GM18907 (cell line): ENCODE measurements around the gene UNC93A.
"Not testable (repeated sequence)": the region's sequence is repeated elsewhere in the genome, so short reads cannot be mapped to it uniquely, and the experiment has no call there.

ENCODE experiments used
- ATAC-seq: cut with Tn5 transposase; IDR thresholded peaks from one replicate; pipeline ENCODE4 v1.9.1; 2021; ENCODE audit warnings: mild to moderate bottlenecking, moderate library complexity; ENCODE audit not compliant: unreplicated experiment

The UNC93A gene

DNA sequence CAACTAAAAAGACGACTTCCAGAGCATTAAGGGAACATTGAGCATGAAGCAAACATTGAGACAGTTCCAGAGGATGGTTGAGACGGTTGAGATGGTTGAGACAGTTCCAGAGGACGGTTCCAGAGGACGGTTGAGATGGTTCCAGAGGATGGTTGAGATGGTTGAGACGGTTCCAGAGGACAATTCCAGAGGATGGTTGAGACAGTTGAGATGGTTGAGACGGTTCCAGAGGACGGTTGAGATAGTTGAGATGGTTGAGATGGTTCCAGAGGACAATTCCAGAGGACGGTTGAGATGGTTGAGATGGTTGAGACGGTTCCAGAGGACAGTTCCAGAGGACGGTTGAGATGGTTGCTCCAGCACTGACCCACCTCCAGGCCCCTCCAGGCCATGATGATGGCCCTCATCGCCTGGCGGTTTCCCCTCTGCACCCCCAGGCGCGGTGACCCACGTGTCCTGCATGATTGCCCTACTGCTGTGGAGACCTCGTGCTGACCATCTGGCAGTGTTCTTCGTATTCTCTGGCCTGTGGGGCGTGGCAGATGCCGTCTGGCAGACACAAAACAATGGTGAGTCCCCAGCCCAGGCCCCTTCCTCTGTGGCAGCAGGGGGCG lies 16.3 kb downstream of the UNC93A start:
- no peak for ATAC-seq

DNA sequence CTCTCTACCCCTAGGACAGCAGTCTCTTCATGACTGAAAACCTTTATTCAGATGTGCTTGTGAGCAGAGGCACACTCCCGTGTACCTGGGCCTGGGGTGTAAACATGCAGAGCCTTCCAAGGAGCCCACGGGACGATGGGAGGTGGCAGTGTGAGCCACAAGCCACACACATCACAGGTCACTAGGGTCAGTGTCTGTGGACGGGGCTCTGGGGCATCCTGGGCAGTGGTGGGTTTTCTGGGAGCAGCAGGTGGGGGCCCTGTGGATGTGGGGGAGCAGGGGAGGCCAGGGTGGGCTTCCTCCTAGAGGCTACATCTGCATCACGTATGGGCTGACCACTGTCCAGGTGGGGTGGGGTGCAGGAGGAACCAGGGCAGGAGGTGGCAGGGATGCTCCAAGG lies 17.1 kb downstream of the UNC93A start:
- ATAC-seq: no peak

DNA sequence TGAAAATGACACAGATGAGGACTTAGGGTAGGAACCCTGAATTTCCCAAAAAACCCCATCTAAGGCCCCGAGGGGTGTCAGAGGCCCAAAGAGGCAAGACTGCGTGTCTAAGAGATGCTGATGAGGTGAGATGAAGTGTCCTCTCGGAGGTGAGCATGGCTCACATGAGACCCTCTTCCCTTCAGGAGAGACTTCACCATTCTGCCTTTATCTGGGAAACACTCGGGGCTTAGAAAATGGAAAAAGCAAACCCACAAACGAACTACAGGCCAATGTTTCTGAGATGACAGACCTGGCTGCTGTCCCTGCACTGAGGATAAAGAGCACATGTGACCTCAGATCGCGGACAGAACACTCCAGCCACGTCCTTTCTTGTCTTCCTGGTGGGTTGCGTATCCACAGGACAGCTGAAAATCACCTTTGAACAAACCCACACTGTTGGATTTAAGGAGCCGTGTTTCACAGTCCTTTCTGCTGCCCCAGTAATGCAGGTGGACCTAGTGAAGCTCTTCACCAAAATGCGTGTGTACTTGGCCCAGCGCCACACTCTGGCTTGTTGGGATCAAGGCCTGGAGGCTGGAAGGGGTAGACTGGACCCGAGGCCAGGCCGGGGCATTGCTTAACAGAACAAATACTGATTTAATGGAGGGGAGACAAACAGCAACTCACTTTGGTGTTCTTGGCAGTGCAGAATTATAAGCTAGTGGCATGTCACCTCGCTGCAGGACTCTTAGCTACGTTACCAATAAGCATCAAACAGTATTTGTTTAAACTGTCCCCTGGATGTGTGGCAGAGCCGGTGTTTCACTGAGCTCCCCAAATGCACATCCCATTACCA lies 18.5 kb downstream of the UNC93A start:
- ATAC-seq: not testable (repeated sequence)

DNA sequence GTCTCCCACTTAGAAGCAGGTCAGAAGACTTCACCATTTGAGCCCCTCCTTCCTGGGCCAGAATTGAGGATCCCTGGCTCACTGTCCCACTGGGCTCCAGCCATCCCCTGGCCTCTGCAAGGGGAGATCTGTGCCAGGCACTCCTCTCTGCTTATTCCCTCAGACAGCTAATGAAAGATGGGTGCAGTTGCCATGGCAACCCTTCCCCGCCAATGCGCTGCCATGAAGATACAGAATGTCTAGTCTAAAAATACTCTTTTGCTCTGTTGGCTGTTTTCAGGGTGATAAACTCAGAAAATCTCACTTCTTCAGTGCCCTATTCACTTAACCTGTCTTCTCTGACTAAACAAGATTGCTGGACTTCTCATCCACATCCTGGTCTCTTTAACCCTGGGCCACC lies 20.2 kb downstream of the UNC93A start:
- ATAC-seq: no peak

DNA sequence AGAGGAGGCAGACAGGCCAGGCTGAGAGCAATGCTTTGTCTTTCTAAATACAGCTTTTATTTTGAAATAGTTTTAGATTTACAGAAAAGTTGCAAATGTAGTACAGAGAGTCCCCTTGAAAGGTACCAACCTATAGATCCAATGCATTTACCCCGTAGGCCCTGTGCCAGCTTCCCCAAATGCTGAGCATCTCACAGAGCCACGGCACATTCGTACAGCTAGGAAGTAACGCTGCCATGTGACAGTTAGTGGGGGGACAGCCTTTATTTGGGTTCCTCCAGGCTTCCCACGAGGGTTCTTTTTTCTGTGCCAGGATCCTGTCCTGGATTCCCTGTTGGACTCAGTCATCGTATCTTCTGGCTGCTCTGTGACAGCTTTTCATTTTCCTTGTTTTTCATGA lies 20.6 kb downstream of the UNC93A start:
- not testable (repeated sequence) for ATAC-seq

DNA sequence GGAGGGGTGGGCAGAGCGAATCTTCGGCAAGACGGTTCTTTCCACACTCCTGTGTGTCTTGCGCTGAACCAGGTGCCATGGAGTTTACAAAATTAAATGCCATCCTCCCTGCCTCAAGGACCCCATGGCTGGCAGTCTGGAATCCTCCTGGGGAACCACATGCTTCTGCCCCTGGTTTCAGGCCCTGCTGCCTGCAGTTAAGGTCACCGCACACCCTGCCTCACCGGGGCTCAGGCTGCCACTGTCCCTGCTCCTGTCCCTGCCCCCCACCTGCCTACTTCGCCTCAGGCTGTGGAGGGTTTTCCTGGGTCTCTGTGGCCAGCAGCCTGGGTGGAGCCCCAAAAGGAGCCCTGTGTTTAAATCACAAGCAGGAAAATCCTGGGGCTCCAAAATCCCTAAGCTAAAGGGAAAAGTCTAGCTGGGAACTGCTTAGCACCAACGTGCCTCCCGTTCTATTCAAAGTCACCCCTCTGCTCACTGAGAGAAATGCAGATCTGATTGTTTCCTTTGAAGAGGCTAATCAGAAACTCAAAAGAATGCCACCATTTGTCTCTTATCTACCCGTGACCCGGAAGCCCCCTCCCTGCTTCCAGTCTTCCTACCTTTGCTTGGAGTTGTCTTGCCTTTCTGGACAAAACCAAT lies 23.2 kb downstream of the UNC93A start:
- no peak for ATAC-seq

DNA sequence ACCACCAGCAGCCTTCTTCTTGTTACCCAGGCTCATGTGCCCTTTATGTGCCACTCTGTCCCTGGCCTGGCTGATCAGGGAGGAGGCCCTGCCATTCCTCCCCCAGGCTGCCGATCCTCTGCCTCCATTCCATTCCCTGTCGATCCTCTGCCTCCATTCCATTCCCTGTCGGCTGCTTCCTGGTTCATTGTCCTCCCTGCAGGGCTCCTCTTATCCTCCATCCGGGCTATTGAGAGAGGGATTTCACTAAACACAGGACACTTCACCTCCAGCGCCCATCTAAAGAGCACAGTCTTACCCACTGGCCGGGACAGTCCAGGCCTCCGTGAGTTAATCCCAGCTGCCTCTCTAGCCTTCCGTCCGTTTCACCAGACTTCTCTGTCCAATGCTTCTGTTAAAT lies 26.1 kb downstream of the UNC93A start:
- ATAC-seq: no peak

DNA sequence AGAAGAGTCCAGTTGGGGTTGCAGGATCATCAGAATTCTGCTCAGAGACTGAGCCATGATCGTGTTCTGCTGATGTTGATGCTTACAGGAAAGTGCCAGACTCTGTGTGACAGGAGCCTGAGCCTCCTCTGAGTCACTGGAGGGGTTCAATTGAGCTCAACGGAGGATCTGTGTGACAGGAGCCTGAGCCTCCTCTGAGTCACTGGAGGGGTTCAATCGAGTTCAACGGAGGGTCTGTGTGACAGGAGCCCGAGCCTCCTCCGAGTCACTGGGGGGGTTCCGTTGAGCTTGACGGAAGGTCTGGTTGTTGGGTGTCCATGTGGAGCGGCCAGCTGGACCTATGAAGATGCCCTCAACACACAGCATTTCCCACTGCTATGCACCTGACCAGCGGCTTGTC lies 27.2 kb downstream of the UNC93A start:
- not testable (repeated sequence) for ATAC-seq

DNA sequence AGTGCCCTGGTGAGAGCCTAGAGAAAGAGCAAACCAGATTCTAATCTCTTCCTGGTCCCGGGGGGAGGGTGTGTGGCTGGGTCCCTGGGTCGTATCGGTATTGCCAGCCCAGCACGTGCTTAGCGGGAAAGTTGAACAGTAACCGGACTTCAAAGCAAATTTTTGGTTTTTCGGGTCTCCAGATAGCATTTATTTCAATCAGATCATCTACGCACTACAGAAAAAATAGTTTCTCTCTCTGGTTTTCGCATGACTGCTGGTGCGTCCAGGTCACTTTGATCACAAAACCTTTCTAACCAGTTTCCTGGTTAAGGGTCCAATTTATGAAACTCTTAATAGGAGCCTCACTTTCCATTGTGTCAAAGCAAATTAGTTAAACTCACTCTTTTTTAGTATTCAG lies 27.7 kb downstream of the UNC93A start:
- ATAC-seq: not testable (repeated sequence)

DNA sequence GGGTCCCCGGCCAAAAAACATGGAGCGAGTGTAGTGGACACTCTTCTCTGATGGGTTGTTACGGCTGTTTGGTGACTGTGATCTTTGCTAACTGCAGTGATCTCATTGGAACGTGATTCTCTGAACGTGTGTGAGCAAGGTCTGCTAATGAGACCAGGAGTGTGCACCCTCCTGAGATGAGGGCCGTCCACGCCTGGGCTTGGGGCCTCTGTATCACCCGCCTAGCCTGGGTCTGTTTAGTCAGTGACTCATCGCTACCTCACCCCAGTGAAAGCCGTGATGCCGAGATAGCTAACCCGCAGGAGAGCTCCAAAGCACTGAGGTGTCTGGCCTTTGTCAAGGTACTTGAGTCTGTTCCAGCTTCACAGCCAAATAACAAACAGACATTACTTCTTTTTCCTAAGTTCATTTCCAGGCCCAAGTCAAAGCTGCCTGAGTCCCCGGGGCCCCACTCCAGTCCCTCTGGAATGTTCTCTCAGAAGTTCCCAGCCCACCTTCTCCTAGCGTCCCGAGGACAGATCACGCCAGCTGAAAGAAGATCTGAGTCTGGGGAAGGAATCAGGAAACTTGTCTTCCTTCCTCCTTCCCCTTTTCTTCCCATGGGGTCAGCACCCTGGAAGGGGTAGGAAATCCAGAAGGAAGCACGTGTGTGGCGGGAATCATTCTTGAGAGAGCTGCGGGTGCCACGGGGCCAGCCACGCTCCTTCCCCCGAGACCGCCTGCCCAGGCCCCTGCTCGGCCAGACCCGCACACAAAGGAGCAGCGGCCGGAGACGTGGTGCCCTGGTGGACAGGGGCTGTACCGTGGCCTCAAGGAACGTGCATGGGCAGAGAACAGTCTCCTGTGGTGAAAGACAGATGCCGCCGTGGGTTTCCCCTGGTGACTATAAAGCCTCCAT lies 29.0 kb downstream of the UNC93A start:
- ATAC-seq: not testable (repeated sequence)

DNA sequence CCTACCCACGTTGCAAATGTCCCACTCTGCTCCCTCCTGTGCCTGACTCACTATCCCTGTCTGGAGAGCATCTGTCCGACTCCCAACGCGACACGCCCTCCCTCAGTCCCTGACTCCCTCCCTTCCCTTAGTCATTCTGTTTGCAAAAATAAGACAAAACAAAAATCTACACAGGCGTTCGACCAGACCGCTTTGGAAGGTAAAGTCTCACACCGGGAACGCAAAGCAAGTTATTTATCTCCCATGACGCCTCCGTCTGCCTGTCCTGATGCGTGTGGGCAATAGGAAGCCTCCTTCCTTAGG lies 29.6 kb downstream of the UNC93A start:
- not testable (repeated sequence) for ATAC-seq

DNA sequence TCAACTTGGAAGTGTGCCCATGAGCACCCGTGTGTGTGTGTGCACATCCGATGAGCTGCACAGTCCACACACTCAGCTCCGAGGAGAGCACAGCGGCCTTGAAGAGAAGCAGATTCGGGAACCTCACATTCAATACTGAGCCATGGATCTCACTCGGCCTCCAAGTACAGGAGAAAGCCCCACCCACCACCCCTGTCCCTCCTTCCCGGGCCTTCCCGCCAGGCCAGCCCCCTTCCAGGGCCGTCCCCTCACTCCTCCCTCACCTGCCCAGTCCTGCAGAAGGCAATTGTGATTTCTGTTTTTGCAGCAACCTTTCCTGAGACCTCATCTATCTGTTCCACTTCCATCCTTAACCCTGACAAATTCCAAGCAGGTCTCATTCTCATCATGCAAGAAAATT lies 30.1 kb downstream of the UNC93A start:
- ATAC-seq: not testable (repeated sequence)

DNA sequence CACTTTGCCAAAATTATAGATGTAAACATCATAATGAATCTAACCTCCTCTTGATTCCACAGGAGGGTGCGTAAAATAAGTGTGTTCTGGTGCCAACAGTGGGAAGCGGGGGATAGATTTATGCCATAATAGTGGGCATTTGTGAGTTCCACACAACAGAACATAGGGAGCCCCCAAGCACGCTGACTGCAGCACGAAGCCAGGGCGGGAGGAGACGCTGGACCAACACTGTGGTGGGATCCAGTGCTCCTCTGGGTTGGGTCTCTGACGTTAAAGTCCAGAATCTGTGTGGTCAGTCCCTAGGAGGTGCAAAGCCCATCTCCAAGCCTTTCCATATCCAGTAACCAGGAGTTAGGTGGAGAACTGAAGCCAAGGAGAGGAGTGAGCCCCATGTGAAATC lies 32.0 kb downstream of the UNC93A start:
- ATAC-seq: no peak

DNA sequence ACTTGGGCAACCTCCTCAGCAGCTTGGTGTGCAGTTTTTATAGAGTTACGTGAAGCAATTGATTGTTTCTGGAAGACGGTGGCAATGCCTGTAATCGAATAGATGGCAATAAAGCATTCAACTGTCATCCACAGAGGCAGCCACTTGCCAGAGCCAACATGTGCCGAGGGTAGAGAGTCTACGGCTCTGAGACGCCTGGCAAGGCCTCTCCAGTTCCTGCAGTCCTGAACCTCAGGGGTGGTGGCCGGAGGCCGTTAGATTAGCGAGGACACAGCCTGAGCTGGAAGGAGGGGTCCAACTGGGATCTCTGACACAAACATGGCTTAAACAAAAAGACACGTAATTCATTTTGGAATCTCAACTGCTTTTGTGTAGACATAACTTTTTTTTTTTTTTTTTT lies 33.0 kb downstream of the UNC93A start:
- no peak for ATAC-seq

DNA sequence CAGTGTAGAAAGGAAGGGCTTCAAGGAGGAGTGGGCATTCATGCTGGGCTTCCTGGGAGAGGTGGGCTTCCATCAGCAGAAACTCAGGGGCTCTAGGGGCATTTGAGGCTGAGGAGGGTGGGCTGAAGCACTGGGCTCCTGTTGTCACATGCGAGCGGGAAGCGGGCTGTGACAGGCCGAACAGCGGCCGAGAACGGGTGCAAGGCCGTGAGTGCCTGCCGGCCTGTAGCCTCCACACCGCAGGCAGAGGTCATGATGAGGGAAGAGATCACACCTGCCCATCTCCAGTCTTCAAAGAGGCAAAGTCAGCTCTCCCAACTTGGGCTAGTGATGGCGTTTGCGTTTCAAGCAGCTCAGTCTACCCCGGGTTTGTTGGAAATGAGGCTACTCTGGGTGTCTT lies 34.7 kb downstream of the UNC93A start:
- ATAC-seq: no peak

DNA sequence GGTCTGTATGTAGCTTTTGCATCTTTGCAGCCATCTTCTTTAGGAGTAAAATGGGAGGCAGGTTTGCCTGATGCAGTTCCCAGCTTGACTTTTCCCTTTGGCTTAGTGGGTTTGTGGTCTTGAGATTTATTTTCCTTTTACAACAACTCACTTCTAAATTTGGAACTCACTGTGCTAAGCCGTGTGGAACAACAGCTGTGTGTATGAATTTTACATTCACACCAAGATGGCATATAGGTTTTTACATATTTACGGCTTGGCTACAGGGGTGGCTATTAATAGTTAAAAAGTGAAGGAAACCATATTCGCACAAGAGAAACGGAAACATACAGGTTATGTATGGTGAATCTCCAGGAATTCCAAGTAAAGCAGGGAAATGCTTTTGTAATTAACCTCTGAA lies 36.3 kb downstream of the UNC93A start:
- no peak for ATAC-seq

DNA sequence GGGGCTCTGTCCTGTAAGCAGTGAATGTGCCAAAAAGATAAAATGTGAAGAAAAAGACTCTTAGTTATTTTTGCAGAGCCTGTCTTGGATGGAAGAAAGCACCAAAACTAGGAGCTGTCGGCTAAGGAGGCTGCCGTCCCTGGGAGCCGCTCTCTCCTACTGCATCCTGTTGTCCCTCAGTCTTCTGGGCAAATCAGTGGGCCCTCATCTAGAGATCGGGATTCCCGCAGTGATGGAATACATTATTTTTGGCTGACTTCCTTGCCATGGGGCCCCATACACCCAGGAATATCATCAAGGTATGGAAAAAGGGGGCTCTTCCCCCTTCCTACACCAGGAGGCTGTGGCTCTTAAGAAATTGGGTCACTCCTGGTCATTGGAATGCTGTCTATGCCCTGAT lies 37.0 kb downstream of the UNC93A start:
- no peak for ATAC-seq

DNA sequence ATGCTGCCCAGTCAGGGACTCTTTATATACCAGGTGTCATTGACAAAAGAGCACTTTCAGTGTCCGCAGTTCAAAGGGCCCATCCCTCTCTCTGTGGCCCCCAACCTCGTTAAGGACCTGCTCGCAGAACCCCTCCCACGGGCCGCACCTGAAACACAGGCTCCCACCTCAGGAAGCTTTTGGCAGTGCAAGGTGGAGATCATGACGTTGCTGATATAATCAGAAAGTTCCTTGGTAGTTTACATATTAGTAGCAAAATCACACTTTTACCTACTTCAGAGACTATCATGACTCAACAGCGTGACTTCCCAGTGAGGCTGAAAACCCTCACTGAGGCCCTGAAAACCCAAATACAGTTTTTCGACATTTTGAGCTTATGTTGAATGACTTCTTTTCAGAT lies 37.9 kb downstream of the UNC93A start:
- ATAC-seq: no peak

DNA sequence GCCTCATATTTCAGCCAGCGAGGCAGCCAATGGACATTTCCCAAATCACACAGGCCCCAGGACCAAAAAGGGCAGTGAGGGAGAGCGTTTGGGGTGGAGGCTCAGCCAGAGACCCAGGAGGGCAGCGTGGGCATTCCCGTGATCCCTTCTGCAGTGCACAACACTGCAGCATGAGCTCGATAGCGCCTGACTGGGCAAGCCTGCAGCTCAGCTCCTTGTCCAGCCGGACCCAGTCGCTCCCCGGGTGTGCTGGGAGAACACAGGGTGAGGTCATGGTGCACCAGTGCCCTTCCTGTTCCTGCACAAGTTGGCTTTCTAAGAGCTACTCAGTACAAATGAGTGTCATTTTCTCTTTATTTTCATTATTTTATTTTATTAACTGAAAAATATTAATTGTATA lies 39.6 kb downstream of the UNC93A start:
- ATAC-seq: no peak

DNA sequence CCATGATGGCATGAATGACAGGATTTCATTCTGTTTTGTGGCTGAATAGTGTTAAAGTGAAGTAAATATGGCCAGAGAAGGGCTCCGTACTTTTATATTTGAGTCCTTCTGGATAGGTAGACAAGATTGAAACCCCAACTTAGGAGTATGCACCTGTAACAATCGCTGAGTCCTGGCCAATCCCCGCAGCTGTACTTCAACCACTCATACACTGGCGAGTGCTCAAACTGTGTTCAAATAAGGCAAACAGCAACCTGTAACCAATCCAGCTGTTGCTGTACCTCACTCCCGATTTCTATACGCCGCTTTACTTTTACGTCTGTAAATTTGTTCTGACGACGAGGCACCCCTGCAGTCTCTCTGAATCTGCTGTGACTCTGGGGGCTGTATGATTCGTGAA lies 40.5 kb downstream of the UNC93A start:
- no peak for ATAC-seq
